Endothelial cell of umbilical vein (primary cell): Measurements from ENCODE around the gene SLC16A4.

ENCODE experiments used
- EZH2 ChIP-seq: IDR thresholded peaks from 2 replicates; pipeline ENCODE4 v1.6.1; 2012; ENCODE audit warnings: borderline replicate concordance, low read depth, mild to moderate bottlenecking, moderate library complexity, low read length, inconsistent platforms; ENCODE audit not compliant: severe bottlenecking
- FOS ChIP-seq: IDR thresholded peaks from 2 replicates; pipeline ENCODE4 v1.6.1; 2011; ENCODE audit warnings: mild to moderate bottlenecking, low read length, moderate library complexity, borderline replicate concordance; ENCODE audit not compliant: insufficient read depth
- JUN ChIP-seq: IDR thresholded peaks from 2 replicates; pipeline ENCODE4 v1.6.1; 2011; ENCODE audit warnings: borderline replicate concordance, low read depth; ENCODE audit not compliant: insufficient read length, insufficient read depth
- MYC ChIP-seq: IDR thresholded peaks from one replicate; pipeline ENCODE4 v1.6.1; 2011; ENCODE audit warnings: mild to moderate bottlenecking, low read depth, low read length
- POLR2A ChIP-seq: IDR thresholded peaks from 2 replicates; pipeline ENCODE4 v1.6.1; 2012; ENCODE audit warnings: low read depth, mild to moderate bottlenecking, control low read depth, low read length
- POLR2AphosphoS5 ChIP-seq: IDR thresholded peaks from 2 replicates; pipeline ENCODE4 v1.6.1; 2012; ENCODE audit warnings: low read depth, mild to moderate bottlenecking, control low read depth, low read length, moderate library complexity; ENCODE audit not compliant: insufficient read depth
- TF ChIP-seq, protein P1 (sequence below), 2 donors: IDR thresholded peaks; 1 replicate in 1 of 2; 2 replicates in 1 of 2; pipeline ENCODE4 v1.5.1; 2011; ENCODE audit warnings: low read length in 2 of 2, mild to moderate bottlenecking in 2 of 2, moderate library complexity in 2 of 2, control low read depth in 1 of 2, inconsistent platforms in 1 of 2, low read depth in 1 of 2; ENCODE audit not compliant: insufficient read depth in 1 of 2; ENCODE audit errors: extremely low read depth in 1 of 2
- TF ChIP-seq, protein P2 (sequence below): IDR thresholded peaks from 2 replicates; pipeline ENCODE4 v1.6.1; 2011; ENCODE audit not compliant: insufficient read depth, insufficient read length

DNA sequence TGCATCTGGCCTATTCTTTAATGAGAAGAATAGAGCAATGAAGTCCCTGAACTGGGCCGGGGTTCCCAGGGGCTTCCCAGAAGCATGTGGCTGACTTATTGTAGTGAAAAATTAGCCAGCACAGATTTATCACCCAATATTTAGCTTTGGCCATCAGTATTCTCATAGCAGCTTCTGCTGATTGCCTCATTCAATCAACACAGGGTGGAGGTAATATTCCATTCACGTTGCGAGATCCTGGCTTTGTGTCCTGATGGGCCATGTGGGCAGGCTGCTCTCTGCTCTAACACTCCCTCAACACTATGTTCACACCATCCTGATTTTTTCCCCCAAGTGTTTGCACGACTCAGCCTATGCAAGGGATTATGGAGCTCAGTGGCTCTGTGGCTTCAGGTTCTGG lies 38.1 kb upstream of the SLC16A4 start:
- TF ChIP-seq EZH2 = no peak
- TF ChIP-seq, protein P1, sequence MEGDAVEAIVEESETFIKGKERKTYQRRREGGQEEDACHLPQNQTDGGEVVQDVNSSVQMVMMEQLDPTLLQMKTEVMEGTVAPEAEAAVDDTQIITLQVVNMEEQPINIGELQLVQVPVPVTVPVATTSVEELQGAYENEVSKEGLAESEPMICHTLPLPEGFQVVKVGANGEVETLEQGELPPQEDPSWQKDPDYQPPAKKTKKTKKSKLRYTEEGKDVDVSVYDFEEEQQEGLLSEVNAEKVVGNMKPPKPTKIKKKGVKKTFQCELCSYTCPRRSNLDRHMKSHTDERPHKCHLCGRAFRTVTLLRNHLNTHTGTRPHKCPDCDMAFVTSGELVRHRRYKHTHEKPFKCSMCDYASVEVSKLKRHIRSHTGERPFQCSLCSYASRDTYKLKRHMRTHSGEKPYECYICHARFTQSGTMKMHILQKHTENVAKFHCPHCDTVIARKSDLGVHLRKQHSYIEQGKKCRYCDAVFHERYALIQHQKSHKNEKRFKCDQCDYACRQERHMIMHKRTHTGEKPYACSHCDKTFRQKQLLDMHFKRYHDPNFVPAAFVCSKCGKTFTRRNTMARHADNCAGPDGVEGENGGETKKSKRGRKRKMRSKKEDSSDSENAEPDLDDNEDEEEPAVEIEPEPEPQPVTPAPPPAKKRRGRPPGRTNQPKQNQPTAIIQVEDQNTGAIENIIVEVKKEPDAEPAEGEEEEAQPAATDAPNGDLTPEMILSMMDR (IDR thresholded peaks at IDR 0.05; ENCODE audit: extremely low read depth in 1 of 2, insufficient read depth in 1 of 2, low read depth in 1 of 2, low read length in 2 of 2) = no peak
- no peak for TF ChIP-seq FOS
- no peak for TF ChIP-seq POLR2A
- no peak for TF ChIP-seq MYC
- TF ChIP-seq, protein P2, sequence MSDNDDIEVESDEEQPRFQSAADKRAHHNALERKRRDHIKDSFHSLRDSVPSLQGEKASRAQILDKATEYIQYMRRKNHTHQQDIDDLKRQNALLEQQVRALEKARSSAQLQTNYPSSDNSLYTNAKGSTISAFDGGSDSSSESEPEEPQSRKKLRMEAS = no peak
- TF ChIP-seq JUN = no peak
- no peak for TF ChIP-seq POLR2AphosphoS5
